Measurements from ENCODE around the gene ATP5PD. TPM values are rescaled to one million over a fixed set of nuclear protein-coding genes. Genes with fewer than 3 reads are reported as not detected.
A peak's percentile ranks its signal among the peaks of the same experiment; 100 is the strongest.

Gene ATP5PD
- total and polyA plus RNA-seq, 2 of the 13 experiments (the other 11 are each of a cell fraction or from before 2014, with no cell fraction given) = 158 to 428 TPM

GRCh38 chr17:75087558-75088453, 41.0 kb upstream of the ATP5PD start, which contains the start of gene SLC16A5:
Gene SLC16A5 (plus strand): TSS chr17:75087954. CDS start chr17:75093637, 5,683 bp downstream.
- Histone ChIP-seq H4K20me1 (ENCODE audit: insufficient read depth, low read length) (no peaks in the 10 kb centered on the region; the same call in 1 of the 2 replicates), H3K36me3 (replicated peaks in 1 of 2; ENCODE audit: control insufficient read depth in 1 of 2, insufficient read depth in 2 of 2, low read length in 2 of 2) (no peaks in the 10 kb centered on the region), H3K79me2 (ENCODE audit: insufficient read depth, low read length) (no peaks in the 10 kb centered on the region), H2AFZ (ENCODE audit: low read length) (no peak within 1 kb of the TSS), H3K4me3 (replicated peaks in 1 of 3; ENCODE audit: insufficient read depth in 1 of 3, low read depth in 2 of 3, low read length in 3 of 3) (peak within 1 kb of the TSS; percentile 57 to 76 (median 68)), H3K27me3 (ENCODE audit: control insufficient read depth in 1 of 2, insufficient read depth in 2 of 2, low read length in 2 of 2) (0 out of 5 replicates have a peak, but pooled peaks cover 0 to 11% of the 10 kb centered on the region in 2 experiments), H3K4me2 (ENCODE audit: low read depth, low read length) (peak within 1 kb of the TSS; percentile 90), H3K4me1 (ENCODE audit: insufficient read depth, low read length) (peaks cover 97% of the 10 kb centered on the region), H3K9ac (ENCODE audit: insufficient read depth, low read depth, low read length) (peak within 1 kb of the TSS; percentile 75), H3K27ac (ENCODE audit: extremely low read length, insufficient read depth, low read length) (peak within 1 kb of the TSS; percentile 63), H3K9me3 (ENCODE audit: low read length) (no peaks in the 10 kb centered on the region)
- peak; percentile 91 for DNase-seq (ENCODE audit: low spot score)
- BruUV-seq (replicated peaks) = no TSS peak
- ChIA-PET POLR2A (interaction anchor here (0.6 to 3.8 kb wide), 19 partner anchors 8 to 221 kb away, joined by 3 to 20 read pairs (median 7); partner anchors contain the start of genes ARMC7, MRPL58, NT5C and SLC25A19), CTCF (ENCODE audit: low intra/inter-chr PET ratio, low total read pairs) (interaction anchor here (2.2 kb wide), 1 partner anchor 18 kb away, joined by 7 read pairs; no protein-coding TSS in a partner anchor)
- WGBS (ENCODE audit: low lambda C conversion rate) = 34% methylated on average over 48 of the region's 69 CpGs
- ATAC-seq = peak; percentile 63
- in situ Hi-C loops (cut with HindIII; ENCODE audit: extremely low pct_ligation_motif_present, low pct_unique_long_range_greater_than_20kb) (no loop called here), intact Hi-C loops (cut with micrococcal nuclease; ENCODE audit: unreplicated experiment) (loop anchor here (2.0 to 5.0 kb wide), 2 partner anchors 41 to 53 kb away; partner anchors contain the start of genes ATP5PD and KCTD2)
- peak; percentile 66 for FAIRE-seq
- TF ChIP-seq POLR2A (IDR thresholded peaks at IDR 0.05; ENCODE audit: insufficient read depth in 1 of 2, low read depth in 2 of 2, low read length in 2 of 2) (no peak; a peak in 1 of 4 replicates), ZFYVE20 (CRISPR knock-in tag; IDR thresholded peaks at IDR 0.05; ENCODE audit: borderline replicate concordance, low read depth) (no peak), SP5 (CRISPR knock-in tag; IDR thresholded peaks at IDR 0.05; ENCODE audit: borderline replicate concordance, low read depth) (no peak; the same call in none of the 2 replicates), ZNF776 (CRISPR knock-in tag; IDR thresholded peaks at IDR 0.05) (no peak), PITX1 (CRISPR knock-in tag; IDR thresholded peaks at IDR 0.05) (no peak; the same call in 1 of the 2 replicates), ZFP82 (CRISPR knock-in tag; IDR thresholded peaks at IDR 0.05; ENCODE audit: borderline replicate concordance) (no peak; the same call in 1 of the 2 replicates), ZKSCAN1 (IDR thresholded peaks at IDR 0.05; ENCODE audit: low read length) (no peak), ZNF790 (CRISPR knock-in tag; IDR thresholded peaks at IDR 0.05; ENCODE audit: borderline replicate concordance) (no peak), ZNF646 (CRISPR knock-in tag; IDR thresholded peaks at IDR 0.05) (0 out of 2 replicates have a peak, but pooled peaks have one; percentile 17), POGK (CRISPR knock-in tag; conservative IDR thresholded peaks at IDR 0.05) (peak; percentile 95), CENPT (CRISPR knock-in tag; IDR thresholded peaks at IDR 0.05; ENCODE audit: low read depth) (no peak), KLF16 (CRISPR knock-in tag; IDR thresholded peaks at IDR 0.05) (peak in 1 of 2 experiments; percentile 64; a peak in 1 of 4 replicates), ARNTL (CRISPR knock-in tag; IDR thresholded peaks at IDR 0.05) (0 out of 2 replicates have a peak, but pooled peaks have one; percentile 2)
